Keratinocyte (primary cell): ENCODE measurements around the gene ATP8A2. TPM values are rescaled to one million over a fixed set of nuclear protein-coding genes. Genes with fewer than 3 reads are reported as not detected.

Experiments
- DNase-seq: peaks from one replicate; pipeline ENCODE4 v3.0.0-alpha.2; 2011; ENCODE audit warnings: low read depth, missing footprints, low spot score
- FAIRE-seq: peaks from 2 replicates; lab custom pipeline; 2011; peaks lifted over from hg19 to GRCh38; lab: Jason Lieb, UNC
- H2AFZ ChIP-seq: 2 replicates; pipeline ENCODE4 v1.6.0; 2012; ENCODE audit warnings: low read length, control low read depth, inconsistent platforms; ENCODE audit not compliant: control insufficient read depth
- H3K27ac ChIP-seq: 2 replicates; pipeline ENCODE4 v1.5.1; 2011; ENCODE audit warnings: low read length; ENCODE audit not compliant: control insufficient read depth, insufficient read depth
- H3K27me3 ChIP-seq: 3 replicates; pipeline ENCODE4 v1.6.0; 2011; ENCODE audit warnings: low read length; ENCODE audit not compliant: control insufficient read depth, insufficient read depth; ENCODE audit errors: extremely low read depth
- H3K36me3 ChIP-seq, 2 experiments: 2 replicates in 1 of 2; 3 replicates in 1 of 2; pipeline ENCODE4 v1.5.1; 2011; ENCODE audit warnings: low read length in 2 of 2, mild to moderate bottlenecking in 1 of 2; ENCODE audit not compliant: control insufficient read depth in 2 of 2, insufficient read depth in 2 of 2; ENCODE audit errors: extremely low read depth in 1 of 2
- H3K4me1 ChIP-seq: 3 replicates; pipeline ENCODE4 v1.5.1; 2011; ENCODE audit warnings: low read length; ENCODE audit not compliant: control insufficient read depth, insufficient read depth; ENCODE audit errors: extremely low read depth
- H3K4me2 ChIP-seq: 3 replicates; pipeline ENCODE4 v1.6.0; 2011; ENCODE audit warnings: low read depth, low read length; ENCODE audit not compliant: control insufficient read depth, insufficient read depth; ENCODE audit errors: extremely low read depth
- H3K4me3 ChIP-seq, 3 experiments: fragments of 200-600 bp in 1 of 3; sonication (generic) in 1 of 3; 2 replicates in 2 of 3; 3 replicates in 1 of 3; pipeline ENCODE4 v1.5.1; 2011 to 2016; ENCODE audit warnings: low read length in 3 of 3, mild to moderate bottlenecking in 3 of 3, control low read depth in 2 of 3, inconsistent platforms in 1 of 3, low read depth in 1 of 3, mixed read lengths in 1 of 3, mixed run types in 1 of 3, moderate library complexity in 1 of 3; ENCODE audit not compliant: control insufficient read depth in 2 of 3, insufficient read depth in 2 of 3; ENCODE audit errors: extremely low read depth in 1 of 3
- H3K79me2 ChIP-seq: 2 replicates; pipeline ENCODE4 v1.6.0; 2012; ENCODE audit warnings: low read length; ENCODE audit not compliant: control insufficient read depth, insufficient read depth
- H3K9ac ChIP-seq: 3 replicates; pipeline ENCODE4 v1.6.0; 2011; ENCODE audit warnings: low read length; ENCODE audit not compliant: control insufficient read depth, insufficient read depth; ENCODE audit errors: extremely low read depth
- H3K9me1 ChIP-seq: 3 replicates; pipeline ENCODE4 v1.6.0; 2011; ENCODE audit warnings: low read length; ENCODE audit not compliant: control insufficient read depth, insufficient read depth; ENCODE audit errors: extremely low read depth
- H3K9me3 ChIP-seq: 2 replicates; pipeline ENCODE4 v1.5.1; 2012; ENCODE audit warnings: low read depth, low read length; ENCODE audit not compliant: control insufficient read depth
- H4K20me1 ChIP-seq: 3 replicates; pipeline ENCODE4 v1.6.0; 2011; ENCODE audit warnings: low read length; ENCODE audit not compliant: control insufficient read depth, insufficient read depth; ENCODE audit errors: extremely low read depth
- CTCF ChIP-seq, 3 experiments: IDR thresholded peaks in 1 of 3; conservative IDR thresholded peaks in 1 of 3; optimal IDR thresholded peaks in 1 of 3; 2 replicates in 2 of 3; 3 replicates in 1 of 3; pipeline versions ENCODE3 to v1.5.1; 2011; ENCODE audit warnings: low read length in 3 of 3, mild to moderate bottlenecking in 3 of 3, moderate library complexity in 2 of 3, control low read depth in 1 of 3, inconsistent platforms in 1 of 3; ENCODE audit not compliant: insufficient read depth in 2 of 3; ENCODE audit errors: extremely low read depth in 1 of 3
- EZH2 ChIP-seq: IDR thresholded peaks from one replicate; pipeline ENCODE4 v1.6.1; 2012; ENCODE audit warnings: inconsistent platforms, mild to moderate bottlenecking, low read length, moderate library complexity
- dilution Hi-C: fragments of 300-500 bp; cut with MboI; formaldehyde crosslinking; loops from one replicate; pipeline ENCODE4 v1.7.0; 2020; ENCODE audit warnings: low sequenced_read_pairs; ENCODE audit not compliant: extremely low pct_ligation_motif_present
- polyA plus RNA-seq, 5 experiments: library from polyadenylated mRNA; depleted of rRNA in 3 of 5; stranded (reverse) in 3 of 5; stranded (forward) in 1 of 5; unstranded in 1 of 5; fragments of >200 nt; gene quantifications; 1 replicate in 1 of 5; 2 replicates in 3 of 5; 3 replicates in 1 of 5; pipeline versions ENCODE4 v1.2.1 to v1.2.3, GENCODE V29; 2011 to 2012; ENCODE audit warnings: missing spikeins in 2 of 5, low read depth in 1 of 5, low replicate concordance in 1 of 5

Gene ATP8A2
- polyA plus RNA-seq, 1 donor (not counting 4 experiments of a cell fraction or from before 2014, with no cell fraction given) = 0.16 TPM

GRCh38 chr13:25561812-25562211 lies 190.0 kb downstream of the ATP8A2 start:
- Histone ChIP-seq H3K9me1 (no peaks in the 10 kb centered on the region), H3K4me1 (no peaks in the 10 kb centered on the region), H3K4me3 (no peak overlapping the region), H2AFZ (no peak overlapping the region), H4K20me1 (no peaks in the 10 kb centered on the region), H3K27ac (no peak overlapping the region), H3K27me3 (no peaks in the 10 kb centered on the region), H3K9me3 (no peaks in the 10 kb centered on the region), H3K36me3 (no peaks in the 10 kb centered on the region), H3K9ac (no peak overlapping the region), H3K4me2 (no peak overlapping the region), H3K79me2 (no peaks in the 10 kb centered on the region)
- no peak for TF ChIP-seq CTCF (optimal IDR thresholded peaks at IDR 0.05 in 1 of 3, IDR thresholded peaks at IDR 0.05 in 1 of 3, conservative IDR thresholded peaks at IDR 0.05 in 1 of 3; ENCODE audit: extremely low read depth in 1 of 3, insufficient read depth in 2 of 3, low read length in 3 of 3)
- FAIRE-seq (no peak), DNase-seq (no peak)
- dilution Hi-C loops = no loop called here

GRCh38 chr13:25570185-25570584 lies 198.4 kb downstream of the ATP8A2 start:
- dilution Hi-C loops = no loop called here
- DNase-seq = no peak
- Histone ChIP-seq H3K36me3 (no peaks in the 10 kb centered on the region), H3K9ac (no peak overlapping the region), H3K9me3 (no peaks in the 10 kb centered on the region), H3K4me1 (no peaks in the 10 kb centered on the region), H3K79me2 (no peaks in the 10 kb centered on the region), H3K4me2 (no peak overlapping the region), H3K4me3 (no peak overlapping the region), H3K27me3 (peaks cover 5% of the 10 kb centered on the region), H3K27ac (no peak overlapping the region), H3K9me1 (no peaks in the 10 kb centered on the region), H2AFZ (no peak overlapping the region), H4K20me1 (no peaks in the 10 kb centered on the region)
- no peak for FAIRE-seq
- TF ChIP-seq EZH2 (no peak), CTCF (optimal IDR thresholded peaks at IDR 0.05 in 1 of 3, IDR thresholded peaks at IDR 0.05 in 1 of 3, conservative IDR thresholded peaks at IDR 0.05 in 1 of 3; ENCODE audit: extremely low read depth in 1 of 3, insufficient read depth in 2 of 3, low read length in 3 of 3) (no peak)
